Measurements from ENCODE around the gene NCOA6.
"Not testable (repeated sequence)": the region's sequence is repeated elsewhere in the genome, so short reads cannot be mapped to it uniquely, and the experiment has no call there.

Gene NCOA6

GRCh38 chr20:34736106-34736735, 89.2 kb downstream of the NCOA6 start:
- Histone ChIP-seq H3K9ac (ENCODE audit: low read length) (no peak overlapping the region), H3K4me3 (ENCODE audit: low read length) (no peak overlapping the region), H3K27me3 (ENCODE audit: control insufficient read depth, insufficient read depth, low read length) (no peaks in the 10 kb centered on the region), H3K36me3 (ENCODE audit: control insufficient read depth, insufficient read depth, low read length) (peaks cover 14% of the 10 kb centered on the region), H3K4me1 (ENCODE audit: control insufficient read depth, insufficient read depth, low read length) (no peaks in the 10 kb centered on the region), H3K9me3 (ENCODE audit: control insufficient read depth, low read length) (no peaks in the 10 kb centered on the region)

DNA sequence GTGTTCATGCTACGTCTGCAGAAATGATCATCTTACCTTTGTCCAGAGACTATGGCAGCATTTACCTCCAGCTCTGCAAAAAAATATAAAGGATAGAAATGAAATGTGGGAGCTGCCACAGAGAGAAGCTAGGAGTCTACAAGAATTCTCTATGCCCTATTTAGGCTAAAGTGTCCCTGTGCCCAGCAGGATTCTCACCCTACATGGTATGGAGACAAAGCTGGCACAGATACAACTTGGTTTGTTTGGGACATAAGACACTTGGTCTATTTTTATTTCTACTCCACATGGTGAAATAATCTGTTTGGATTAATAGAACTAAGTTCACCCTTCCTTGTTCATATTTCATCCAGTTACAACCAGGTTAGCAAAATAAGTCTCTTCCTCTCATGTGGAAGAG, 92.9 kb downstream of the NCOA6 start:
- H3K9me3 ChIP-seq (ENCODE audit: control insufficient read depth, low read length): no peaks in the 10 kb centered on the region
- H3K27me3 ChIP-seq (ENCODE audit: control insufficient read depth, insufficient read depth, low read length): no peaks in the 10 kb centered on the region
- no peak overlapping the region for H3K9ac ChIP-seq (ENCODE audit: low read length)
- H3K4me1 ChIP-seq (ENCODE audit: control insufficient read depth, insufficient read depth, low read length): no peaks in the 10 kb centered on the region
- H3K36me3 ChIP-seq (ENCODE audit: control insufficient read depth, insufficient read depth, low read length): peaks cover 8% of the 10 kb centered on the region
- no peak overlapping the region for H3K4me3 ChIP-seq (ENCODE audit: low read length)

- no peak overlapping the region for H3K4me3 ChIP-seq (ENCODE audit: low read length)
- no peak overlapping the region for H3K9ac ChIP-seq (ENCODE audit: low read length)
- no peaks in the 10 kb centered on the region for H3K4me1 ChIP-seq (ENCODE audit: control insufficient read depth, insufficient read depth, low read length)
- H3K27me3 ChIP-seq (ENCODE audit: control insufficient read depth, insufficient read depth, low read length): no peaks in the 10 kb centered on the region
- H3K9me3 ChIP-seq (ENCODE audit: control insufficient read depth, low read length): no peaks in the 10 kb centered on the region
- peaks cover 14% of the 10 kb centered on the region for H3K36me3 ChIP-seq (ENCODE audit: control insufficient read depth, insufficient read depth, low read length)
Observed at GRCh38 chr20:34729416-34729815, 96.0 kb downstream of the NCOA6 start.

GRCh38 chr20:34724172-34724571, 101.3 kb downstream of the NCOA6 start:
- Histone ChIP-seq H3K4me1 (ENCODE audit: control insufficient read depth, insufficient read depth, low read length) (no peaks in the 10 kb centered on the region), H3K4me3 (ENCODE audit: low read length) (no peak overlapping the region), H3K9ac (ENCODE audit: low read length) (no peak overlapping the region), H3K9me3 (ENCODE audit: control insufficient read depth, low read length) (no peaks in the 10 kb centered on the region), H3K27me3 (ENCODE audit: control insufficient read depth, insufficient read depth, low read length) (no peaks in the 10 kb centered on the region), H3K36me3 (ENCODE audit: control insufficient read depth, insufficient read depth, low read length) (peaks cover 6% of the 10 kb centered on the region)

DNA sequence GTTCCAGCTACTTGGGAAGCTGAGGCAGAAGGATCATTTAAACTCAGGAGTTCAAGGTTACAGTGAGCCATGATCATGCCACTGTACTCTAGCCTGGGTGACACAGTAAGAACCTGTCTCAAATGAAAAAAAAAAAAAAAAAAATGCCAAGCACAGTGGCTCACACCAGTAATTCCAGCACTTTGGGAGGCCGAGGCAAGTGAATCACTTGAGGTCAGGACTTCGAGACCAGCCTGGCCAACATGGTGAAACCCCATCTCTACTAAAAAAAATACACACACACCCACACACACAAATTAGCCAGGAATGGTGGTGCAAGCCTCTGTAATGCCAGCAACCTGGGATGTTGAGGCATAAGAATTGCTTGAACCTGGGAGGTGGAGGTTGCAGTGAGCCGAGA, 102.9 kb downstream of the NCOA6 start:
- not testable (repeated sequence) for H3K27me3 ChIP-seq (ENCODE audit: control insufficient read depth, insufficient read depth, low read length); H3K4me1 ChIP-seq (ENCODE audit: control insufficient read depth, insufficient read depth, low read length); H3K9ac ChIP-seq (ENCODE audit: low read length); H3K36me3 ChIP-seq (ENCODE audit: control insufficient read depth, insufficient read depth, low read length); H3K4me3 ChIP-seq (ENCODE audit: low read length); H3K9me3 ChIP-seq (ENCODE audit: control insufficient read depth, low read length)

- Histone ChIP-seq H3K4me1 (ENCODE audit: control insufficient read depth, insufficient read depth, low read length) (no peaks in the 10 kb centered on the region), H3K4me3 (ENCODE audit: low read length) (no peak overlapping the region), H3K9ac (ENCODE audit: low read length) (no peak overlapping the region), H3K36me3 (ENCODE audit: control insufficient read depth, insufficient read depth, low read length) (peaks cover 2% of the 10 kb centered on the region), H3K27me3 (ENCODE audit: control insufficient read depth, insufficient read depth, low read length) (no peaks in the 10 kb centered on the region), H3K9me3 (ENCODE audit: control insufficient read depth, low read length) (no peaks in the 10 kb centered on the region)
Observed at GRCh38 chr20:34720266-34720665, 105.2 kb downstream of the NCOA6 start.

DNA sequence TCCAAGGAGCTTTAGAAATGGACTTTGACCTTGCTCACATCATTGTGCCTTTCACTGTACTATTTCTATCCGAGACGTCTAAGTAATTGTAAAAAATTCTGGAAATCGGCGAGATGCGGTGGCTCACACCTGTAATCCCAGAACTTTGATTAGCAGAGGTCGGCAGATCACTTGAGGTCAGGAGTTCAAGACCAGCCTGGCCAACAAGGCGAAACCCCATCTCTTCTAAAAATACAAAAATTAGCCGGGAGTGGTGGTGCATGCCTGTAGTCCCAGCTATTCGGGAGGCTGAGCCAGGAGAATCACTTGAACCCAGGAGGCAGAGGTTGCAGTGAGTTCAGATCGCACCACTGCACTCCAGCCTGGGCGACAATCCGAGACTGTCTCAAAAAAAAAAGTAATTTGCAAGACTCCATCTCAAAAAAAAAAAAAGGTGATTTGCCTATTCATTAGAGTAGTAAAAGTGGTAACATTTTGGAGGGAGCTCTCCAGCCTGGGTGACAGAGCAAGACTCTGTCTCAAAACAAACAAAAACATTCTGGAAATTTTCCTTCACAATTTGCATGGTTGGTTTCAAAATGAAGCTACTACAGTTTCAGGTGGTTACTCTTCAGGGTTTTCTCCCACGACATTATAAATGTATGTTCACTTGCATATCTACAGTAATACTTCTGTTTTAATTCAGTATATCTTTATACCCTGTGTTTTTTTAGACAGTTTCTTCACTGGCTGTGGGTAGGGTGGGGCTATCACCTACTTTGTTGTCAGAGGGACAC, 106.0 kb downstream of the NCOA6 start:
- not testable (repeated sequence) for H3K4me3 ChIP-seq (ENCODE audit: low read length); H3K27me3 ChIP-seq (ENCODE audit: control insufficient read depth, insufficient read depth, low read length); H3K36me3 ChIP-seq (ENCODE audit: control insufficient read depth, insufficient read depth, low read length); H3K9ac ChIP-seq (ENCODE audit: low read length); H3K4me1 ChIP-seq (ENCODE audit: control insufficient read depth, insufficient read depth, low read length); H3K9me3 ChIP-seq (ENCODE audit: control insufficient read depth, low read length)

GRCh38 chr20:34717230-34718095, 108.0 kb downstream of the NCOA6 start:
- H3K4me1 ChIP-seq (ENCODE audit: control insufficient read depth, insufficient read depth, low read length): peaks cover 9% of the 10 kb centered on the region

DNA sequence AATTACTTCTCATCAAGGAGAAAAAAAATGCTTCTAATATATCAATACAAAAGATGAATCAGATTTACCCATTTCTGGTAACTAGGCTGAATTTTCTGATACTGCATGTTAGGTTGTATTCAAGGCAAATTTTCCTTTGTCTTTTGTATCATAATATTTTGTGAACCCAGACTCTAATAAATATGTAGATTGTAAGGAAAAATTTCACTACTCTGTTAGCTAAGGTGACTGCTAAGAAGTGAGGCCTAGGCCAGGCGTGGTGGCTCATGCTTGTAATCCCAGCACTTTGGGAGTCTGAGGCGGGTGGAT, 108.6 kb downstream of the NCOA6 start:
- no peak overlapping the region for H3K9ac ChIP-seq (ENCODE audit: low read length)
- no peak overlapping the region for H3K4me3 ChIP-seq (ENCODE audit: low read length)
- H3K27me3 ChIP-seq (ENCODE audit: control insufficient read depth, insufficient read depth, low read length): no peaks in the 10 kb centered on the region
- H3K9me3 ChIP-seq (ENCODE audit: control insufficient read depth, low read length): no peaks in the 10 kb centered on the region
- peaks cover 9% of the 10 kb centered on the region for H3K4me1 ChIP-seq (ENCODE audit: control insufficient read depth, insufficient read depth, low read length)
- H3K36me3 ChIP-seq (ENCODE audit: control insufficient read depth, insufficient read depth, low read length): no peaks in the 10 kb centered on the region

More at GRCh38 chr20:34717230-34718095, 108.0 kb downstream of the NCOA6 start:
- Histone ChIP-seq H3K4me3 (ENCODE audit: low read length) (no peak overlapping the region), H3K9me3 (ENCODE audit: control insufficient read depth, low read length) (no peaks in the 10 kb centered on the region), H3K27me3 (ENCODE audit: control insufficient read depth, insufficient read depth, low read length) (no peaks in the 10 kb centered on the region), H3K9ac (ENCODE audit: low read length) (no peak overlapping the region), H3K36me3 (ENCODE audit: control insufficient read depth, insufficient read depth, low read length) (no peaks in the 10 kb centered on the region)

GRCh38 chr20:34715384-34715783, 110.1 kb downstream of the NCOA6 start:
- no peaks in the 10 kb centered on the region for H3K27me3 ChIP-seq (ENCODE audit: control insufficient read depth, insufficient read depth, low read length)
- no peaks in the 10 kb centered on the region for H3K36me3 ChIP-seq (ENCODE audit: control insufficient read depth, insufficient read depth, low read length)

GRCh38 chr20:34713944-34714515, 111.4 kb downstream of the NCOA6 start:
- H3K9me3 ChIP-seq (ENCODE audit: control insufficient read depth, low read length); H3K27me3 ChIP-seq (ENCODE audit: control insufficient read depth, insufficient read depth, low read length); H3K4me3 ChIP-seq (ENCODE audit: low read length); H3K36me3 ChIP-seq (ENCODE audit: control insufficient read depth, insufficient read depth, low read length); H3K9ac ChIP-seq (ENCODE audit: low read length): not testable (repeated sequence)
- H3K4me1 ChIP-seq (ENCODE audit: control insufficient read depth, insufficient read depth, low read length): peaks cover 16% of the 10 kb centered on the region

More at GRCh38 chr20:34715384-34715783, 110.1 kb downstream of the NCOA6 start:
- Histone ChIP-seq H3K9me3 (ENCODE audit: control insufficient read depth, low read length) (no peaks in the 10 kb centered on the region), H3K4me3 (ENCODE audit: low read length) (no peak overlapping the region), H3K9ac (ENCODE audit: low read length) (no peak overlapping the region), H3K4me1 (ENCODE audit: control insufficient read depth, insufficient read depth, low read length) (peaks cover 13% of the 10 kb centered on the region)
